ENCODE measurements around the gene IL1F10. TPM values are rescaled to one million over a fixed set of nuclear protein-coding genes. Genes with fewer than 3 reads are reported as not detected.

IL1F10 gene
- total and polyA plus RNA-seq, 2 of the 13 experiments (the other 11 are each of a cell fraction or from before 2014, with no cell fraction given): not detected

DNA sequence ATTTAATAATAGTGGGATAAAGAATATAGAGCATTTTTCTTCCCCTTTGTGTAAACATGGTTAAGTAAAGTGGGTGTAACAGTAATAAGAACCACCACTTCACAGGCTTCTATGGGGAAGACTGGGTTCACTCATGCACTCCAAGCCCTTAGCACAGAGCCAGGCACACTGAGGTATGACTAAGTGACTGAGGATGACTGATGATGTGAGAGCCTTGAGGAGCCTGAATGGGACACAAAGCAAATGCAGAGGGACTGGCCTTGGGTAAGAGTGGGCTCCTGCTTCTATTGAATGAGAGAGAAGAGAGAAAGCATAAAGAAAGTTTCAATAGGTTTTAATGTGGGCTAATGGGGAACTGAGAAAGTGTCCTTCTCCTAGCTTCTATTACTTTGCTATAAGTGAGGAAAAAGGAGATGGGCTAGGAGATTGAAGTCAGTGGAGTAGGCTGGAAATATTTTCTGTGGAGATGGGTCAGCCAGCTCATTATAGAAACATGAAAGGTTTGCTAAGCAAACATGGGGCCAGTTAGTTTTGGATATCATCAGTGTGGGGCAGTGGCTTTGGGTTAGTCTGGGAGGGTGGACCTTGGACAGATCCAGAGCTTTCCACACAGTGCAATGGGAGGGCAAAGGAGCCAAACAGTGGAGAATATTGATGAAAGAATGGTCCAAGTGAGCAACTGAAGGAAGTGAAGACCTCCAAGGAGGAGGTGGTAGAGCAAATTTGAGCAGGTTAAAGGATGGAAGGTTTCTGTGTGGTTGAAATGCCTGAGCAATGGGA lies 20.6 kb downstream of the IL1F10 start (continued):
- TF ChIP-seq HNRNPK (IDR thresholded peaks at IDR 0.05; ENCODE audit: low read depth, low read length, poor library complexity, severe bottlenecking): no peak
- no peak for TF ChIP-seq TBX3 (IDR thresholded peaks at IDR 0.05; ENCODE audit: borderline replicate concordance)
- no peak for TF ChIP-seq BHLHE40 (IDR thresholded peaks at IDR 0.05; ENCODE audit: low read length)
- no peak for TF ChIP-seq PAX8 (CRISPR knock-in tag; IDR thresholded peaks at IDR 0.05; ENCODE audit: borderline replicate concordance)
- TF ChIP-seq SMAD3 (CRISPR knock-in tag; IDR thresholded peaks at IDR 0.05): 0 out of 2 replicates have a peak, but pooled peaks have one; percentile 65
- peak; percentile 59 for TF ChIP-seq CEBPG (CRISPR knock-in tag; IDR thresholded peaks at IDR 0.05)
- no peak for TF ChIP-seq SRF (IDR thresholded peaks at IDR 0.05; ENCODE audit: low read depth, low read length)
- no peak for TF ChIP-seq XRCC5 (optimal IDR thresholded peaks at IDR 0.05; ENCODE audit: low read length)
- no peak for TF ChIP-seq FOXK1 (CRISPR knock-in tag; IDR thresholded peaks at IDR 0.05; ENCODE audit: borderline replicate concordance, low read depth)
- TF ChIP-seq ZNF501 (CRISPR knock-in tag; IDR thresholded peaks at IDR 0.05): peak; percentile 65; the same call in 1 of the 2 replicates
- no peak for TF ChIP-seq SNAPC2 (CRISPR knock-in tag; IDR thresholded peaks at IDR 0.05)
- TF ChIP-seq, protein P1, sequence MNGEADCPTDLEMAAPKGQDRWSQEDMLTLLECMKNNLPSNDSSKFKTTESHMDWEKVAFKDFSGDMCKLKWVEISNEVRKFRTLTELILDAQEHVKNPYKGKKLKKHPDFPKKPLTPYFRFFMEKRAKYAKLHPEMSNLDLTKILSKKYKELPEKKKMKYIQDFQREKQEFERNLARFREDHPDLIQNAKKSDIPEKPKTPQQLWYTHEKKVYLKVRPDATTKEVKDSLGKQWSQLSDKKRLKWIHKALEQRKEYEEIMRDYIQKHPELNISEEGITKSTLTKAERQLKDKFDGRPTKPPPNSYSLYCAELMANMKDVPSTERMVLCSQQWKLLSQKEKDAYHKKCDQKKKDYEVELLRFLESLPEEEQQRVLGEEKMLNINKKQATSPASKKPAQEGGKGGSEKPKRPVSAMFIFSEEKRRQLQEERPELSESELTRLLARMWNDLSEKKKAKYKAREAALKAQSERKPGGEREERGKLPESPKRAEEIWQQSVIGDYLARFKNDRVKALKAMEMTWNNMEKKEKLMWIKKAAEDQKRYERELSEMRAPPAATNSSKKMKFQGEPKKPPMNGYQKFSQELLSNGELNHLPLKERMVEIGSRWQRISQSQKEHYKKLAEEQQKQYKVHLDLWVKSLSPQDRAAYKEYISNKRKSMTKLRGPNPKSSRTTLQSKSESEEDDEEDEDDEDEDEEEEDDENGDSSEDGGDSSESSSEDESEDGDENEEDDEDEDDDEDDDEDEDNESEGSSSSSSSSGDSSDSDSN (CRISPR knock-in tag; IDR thresholded peaks at IDR 0.05): no peak
- TF ChIP-seq ZBTB42 (CRISPR knock-in tag; IDR thresholded peaks at IDR 0.05): no peak
- TF ChIP-seq, protein P2, sequence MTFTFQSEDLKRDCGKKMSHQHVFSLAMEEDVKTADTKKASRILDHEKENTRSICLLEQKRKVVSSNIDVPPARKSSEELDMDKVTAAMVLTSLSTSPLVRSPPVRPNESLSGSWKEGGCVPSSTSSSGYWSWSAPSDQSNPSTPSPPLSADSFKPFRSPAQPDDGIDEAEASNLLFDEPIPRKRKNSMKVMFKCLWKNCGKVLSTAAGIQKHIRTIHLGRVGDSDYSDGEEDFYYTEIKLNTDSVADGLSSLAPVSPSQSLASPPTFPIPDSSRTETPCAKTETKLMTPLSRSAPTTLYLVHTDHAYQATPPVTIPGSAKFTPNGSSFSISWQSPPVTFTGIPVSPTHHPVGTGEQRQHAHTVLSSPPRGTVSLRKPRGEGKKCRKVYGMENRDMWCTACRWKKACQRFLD (CRISPR knock-in tag; IDR thresholded peaks at IDR 0.05; ENCODE audit: borderline replicate concordance): no peak
- TF ChIP-seq ZNF768 (CRISPR knock-in tag; IDR thresholded peaks at IDR 0.05): no peak
- TF ChIP-seq ZNF713 (CRISPR knock-in tag; IDR thresholded peaks at IDR 0.05): no peak
- TF ChIP-seq ZNF660 (CRISPR knock-in tag; IDR thresholded peaks at IDR 0.05; ENCODE audit: borderline replicate concordance, low read depth): no peak
- peak; percentile 47 for TF ChIP-seq PHF5A (CRISPR knock-in tag; IDR thresholded peaks at IDR 0.05; ENCODE audit: low read depth, unreplicated experiment)
- TF ChIP-seq, protein P3, sequence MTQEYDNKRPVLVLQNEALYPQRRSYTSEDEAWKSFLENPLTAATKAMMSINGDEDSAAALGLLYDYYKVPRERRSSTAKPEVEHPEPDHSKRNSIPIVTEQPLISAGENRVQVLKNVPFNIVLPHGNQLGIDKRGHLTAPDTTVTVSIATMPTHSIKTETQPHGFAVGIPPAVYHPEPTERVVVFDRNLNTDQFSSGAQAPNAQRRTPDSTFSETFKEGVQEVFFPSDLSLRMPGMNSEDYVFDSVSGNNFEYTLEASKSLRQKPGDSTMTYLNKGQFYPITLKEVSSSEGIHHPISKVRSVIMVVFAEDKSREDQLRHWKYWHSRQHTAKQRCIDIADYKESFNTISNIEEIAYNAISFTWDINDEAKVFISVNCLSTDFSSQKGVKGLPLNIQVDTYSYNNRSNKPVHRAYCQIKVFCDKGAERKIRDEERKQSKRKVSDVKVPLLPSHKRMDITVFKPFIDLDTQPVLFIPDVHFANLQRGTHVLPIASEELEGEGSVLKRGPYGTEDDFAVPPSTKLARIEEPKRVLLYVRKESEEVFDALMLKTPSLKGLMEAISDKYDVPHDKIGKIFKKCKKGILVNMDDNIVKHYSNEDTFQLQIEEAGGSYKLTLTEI (CRISPR knock-in tag; conservative IDR thresholded peaks at IDR 0.05): no peak
- TF ChIP-seq ZFY (CRISPR knock-in tag; IDR thresholded peaks at IDR 0.05): no peak
- TF ChIP-seq, protein P4, sequence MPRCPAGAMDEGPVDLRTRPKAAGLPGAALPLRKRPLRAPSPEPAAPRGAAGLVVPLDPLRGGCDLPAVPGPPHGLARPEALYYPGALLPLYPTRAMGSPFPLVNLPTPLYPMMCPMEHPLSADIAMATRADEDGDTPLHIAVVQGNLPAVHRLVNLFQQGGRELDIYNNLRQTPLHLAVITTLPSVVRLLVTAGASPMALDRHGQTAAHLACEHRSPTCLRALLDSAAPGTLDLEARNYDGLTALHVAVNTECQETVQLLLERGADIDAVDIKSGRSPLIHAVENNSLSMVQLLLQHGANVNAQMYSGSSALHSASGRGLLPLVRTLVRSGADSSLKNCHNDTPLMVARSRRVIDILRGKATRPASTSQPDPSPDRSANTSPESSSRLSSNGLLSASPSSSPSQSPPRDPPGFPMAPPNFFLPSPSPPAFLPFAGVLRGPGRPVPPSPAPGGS (CRISPR knock-in tag; IDR thresholded peaks at IDR 0.05): no peak
- TF ChIP-seq, protein P5, sequence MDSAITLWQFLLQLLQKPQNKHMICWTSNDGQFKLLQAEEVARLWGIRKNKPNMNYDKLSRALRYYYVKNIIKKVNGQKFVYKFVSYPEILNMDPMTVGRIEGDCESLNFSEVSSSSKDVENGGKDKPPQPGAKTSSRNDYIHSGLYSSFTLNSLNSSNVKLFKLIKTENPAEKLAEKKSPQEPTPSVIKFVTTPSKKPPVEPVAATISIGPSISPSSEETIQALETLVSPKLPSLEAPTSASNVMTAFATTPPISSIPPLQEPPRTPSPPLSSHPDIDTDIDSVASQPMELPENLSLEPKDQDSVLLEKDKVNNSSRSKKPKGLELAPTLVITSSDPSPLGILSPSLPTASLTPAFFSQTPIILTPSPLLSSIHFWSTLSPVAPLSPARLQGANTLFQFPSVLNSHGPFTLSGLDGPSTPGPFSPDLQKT (CRISPR knock-in tag; IDR thresholded peaks at IDR 0.05; ENCODE audit: borderline replicate concordance): no peak

Measured in HepG2 (cell line).